GM12878 (cell line): ENCODE results near the gene KCNG1. TPM values are rescaled to one million over a fixed set of nuclear protein-coding genes. Genes with fewer than 3 reads are reported as not detected.

Experiments used
- ATAC-seq: fragments of 200-7000 bp; cut with Tn5 transposase; 3 replicates; pipeline ENCODE4 v1.9.1; 2020; ENCODE audit warnings: mild to moderate bottlenecking, moderate library complexity
- BruUV-seq: library from RNA; stranded (reverse); fragments of 400-500 nt; replicated peaks from 2 replicates; lab custom pipeline; 2021; lab: Mats Ljungman, UMichigan
- CTCF ChIA-PET: fragments of 300-600 bp; sonication (Branson Sonifier 250); formaldehyde crosslinking; extraction: SDS; loops from one replicate; lab custom pipeline; 2021; ENCODE audit warnings: inconsistent platforms; lab: Yijun Ruan, JAX
- POLR2A ChIA-PET: fragments of 350-600 bp; formaldehyde crosslinking; extraction: SDS; loops from one replicate; lab custom pipeline; 2021; ENCODE audit warnings: inconsistent platforms; lab: Charles Lee
- RAD21 ChIA-PET: fragments of 300-600 bp; sonication (Branson Sonifier 250); formaldehyde crosslinking; loops from one replicate; lab custom pipeline; 2023; ENCODE audit warnings: antibody characterized with exemption; ENCODE audit not compliant: unreplicated experiment; lab: Charles Lee
- SMC1A ChIA-PET: fragments of 300-600 bp; sonication (Branson Sonifier 250); formaldehyde crosslinking; loops from one replicate; lab custom pipeline; 2023; ENCODE audit not compliant: unreplicated experiment, uncharacterized antibody; lab: Charles Lee
- DNase-seq: peaks from one replicate; pipeline ENCODE4 v3.0.0-alpha.2; 2011; ENCODE audit warnings: low read depth, low spot score
- FAIRE-seq: peaks from 3 replicates; lab custom pipeline; 2011; peaks lifted over from hg19 to GRCh38; lab: Jason Lieb, UNC
- H2AFZ ChIP-seq: 2 replicates; pipeline ENCODE4 v1.6.0; 2011; ENCODE audit warnings: low read depth, low read length, control low read depth; ENCODE audit not compliant: control insufficient read depth
- H3K27ac ChIP-seq: 2 replicates; pipeline ENCODE4 v1.5.1; 2011; ENCODE audit warnings: control low read depth; ENCODE audit not compliant: control insufficient read depth, insufficient read depth
- H3K27me3 ChIP-seq, 2 experiments: replicated peaks in 1 of 2; 2 replicates each; pipeline versions ENCODE4 v1.6.0 to v1.6.1; 2011; ENCODE audit warnings: low read length in 1 of 2; ENCODE audit not compliant: control insufficient read depth in 2 of 2, insufficient read depth in 2 of 2
- H3K36me3 ChIP-seq, 2 experiments: 2 replicates each; pipeline ENCODE4 v1.5.1; 2011; ENCODE audit warnings: low read length in 1 of 2; ENCODE audit not compliant: control insufficient read depth in 2 of 2, insufficient read depth in 2 of 2
- H3K4me1 ChIP-seq: 2 replicates; pipeline ENCODE4 v1.6.1; 2011; ENCODE audit warnings: mild to moderate bottlenecking, low read length, moderate library complexity, mixed read lengths; ENCODE audit not compliant: control insufficient read depth, insufficient read depth
- H3K4me2 ChIP-seq: 2 replicates; pipeline ENCODE4 v1.6.0; 2011; ENCODE audit warnings: control low read depth; ENCODE audit not compliant: control insufficient read depth, insufficient read depth
- H3K4me3 ChIP-seq: fragments of 200-600 bp; sonication (generic); 2 replicates; pipeline ENCODE4 v1.5.1; 2016
- H3K79me2 ChIP-seq: 2 replicates; pipeline ENCODE4 v1.6.0; 2011; ENCODE audit warnings: low read length; ENCODE audit not compliant: control insufficient read depth, insufficient read depth
- H3K9ac ChIP-seq: 2 replicates; pipeline ENCODE4 v1.8.0; 2011; ENCODE audit warnings: low read length, control low read depth, mixed read lengths; ENCODE audit not compliant: control insufficient read depth, insufficient read depth
- H3K9me3 ChIP-seq: replicated peaks from 3 replicates; pipeline ENCODE4 v1.5.1; 2011; ENCODE audit warnings: mild to moderate bottlenecking, low read length; ENCODE audit not compliant: control insufficient read depth, insufficient read depth
- H4K20me1 ChIP-seq: 2 replicates; pipeline ENCODE4 v1.6.0; 2011; ENCODE audit not compliant: control insufficient read depth, insufficient read depth
- BHLHE40 ChIP-seq, 2 experiments: fragments of 450-650 bp in 1 of 2; IDR thresholded peaks; 2 replicates each; pipeline ENCODE4 v1.6.1; 2011 to 2017; ENCODE audit warnings: low read depth in 2 of 2, borderline replicate concordance in 1 of 2, improper control_type of control experiment in 1 of 2, low read length in 1 of 2, mild to moderate bottlenecking in 1 of 2
- IKZF2 ChIP-seq, 2 experiments: fragments of 450-650 bp; IDR thresholded peaks; 2 replicates each; pipeline ENCODE4 v1.6.1; 2017; ENCODE audit warnings: mild to moderate bottlenecking in 2 of 2, moderate library complexity in 2 of 2
- IRF4 ChIP-seq: IDR thresholded peaks from 2 replicates; pipeline ENCODE4 v1.6.1; 2011; ENCODE audit warnings: low read depth, low read length
- NBN ChIP-seq: fragments of 450-650 bp; IDR thresholded peaks from 2 replicates; pipeline ENCODE4 v1.6.1; 2016
- NRF1 ChIP-seq: conservative IDR thresholded peaks from 2 replicates; pipeline ENCODE4 v1.6.1; 2011; ENCODE audit warnings: mild to moderate bottlenecking, low read depth, low read length, improper control_type of control experiment
- RUNX3 ChIP-seq: IDR thresholded peaks from 2 replicates; pipeline ENCODE4 v1.6.1; 2012; ENCODE audit warnings: low read length, inconsistent platforms
- SIN3A ChIP-seq: IDR thresholded peaks from 2 replicates; pipeline ENCODE4 v1.6.1; 2012; ENCODE audit warnings: low read depth, low read length, improper control_type of control experiment
- SMC3 ChIP-seq: IDR thresholded peaks from 2 replicates; pipeline ENCODE4 v1.6.1; 2011; ENCODE audit warnings: low read length, improper control_type of control experiment, borderline replicate concordance
- SRF ChIP-seq, 2 experiments: IDR thresholded peaks; 2 replicates each; pipeline ENCODE4 v1.6.1; 2011; ENCODE audit warnings: low read depth in 2 of 2, low read length in 2 of 2, mild to moderate bottlenecking in 1 of 2, moderate library complexity in 1 of 2
- TAF1 ChIP-seq: IDR thresholded peaks from 2 replicates; pipeline ENCODE4 v1.6.1; 2011; ENCODE audit warnings: mild to moderate bottlenecking, low read depth, low read length, borderline replicate concordance
- ZNF207 ChIP-seq: fragments of 450-650 bp; IDR thresholded peaks from 2 replicates; pipeline ENCODE4 v1.6.1; 2014; ENCODE audit warnings: antibody characterized with exemption, mild to moderate bottlenecking, borderline replicate concordance
- WGBS: methylation state at CpG from one replicate; pipeline ENCODE4 v1.1.6; 2016; ENCODE audit warnings: low lambda C conversion rate; ENCODE audit not compliant: insufficient replicate concordance, insufficient coverage; ENCODE audit errors: missing lambda C conversion rate; 5-methylcytosine and 5-hydroxymethylcytosine counted together
- in situ Hi-C: fragments of 300-500 bp; cut with MboI; formaldehyde crosslinking; loops from 9 replicates; pipeline ENCODE4 v1.14.3; 2018; ENCODE audit warnings: mixed read lengths
- intact Hi-C: fragments of 100-400 bp; cut with micrococcal nuclease; formaldehyde crosslinking; loops from one replicate; pipeline ENCODE4 v1.14.2; 2022; ENCODE audit not compliant: unreplicated experiment
- polyA plus RNA-seq, 11 experiments: library from polyadenylated mRNA; depleted of rRNA in 4 of 11; unstranded in 6 of 11; stranded (reverse) in 5 of 11; fragments of >200 nt; fragmentation: Nextera tagmentation in 4 of 11; fragmentation: Illumina TruSeq in 1 of 11; extraction: Ambion mirVana in 4 of 11; extraction: Trizol in 1 of 11; gene quantifications; 1 replicate in 1 of 11; 2 replicates in 10 of 11; pipeline versions ENCODE4 v1.2.1 to v1.2.3, GENCODE V29; 2011 to 2016; ENCODE audit warnings: inconsistent platforms in 2 of 11, missing spikeins in 2 of 11, low read depth in 1 of 11
- total RNA-seq, 4 experiments: library from RNA; depleted of rRNA in 3 of 4; stranded (reverse); fragments of >200 nt in 3 of 4; fragmentation: Illumina TruSeq in 1 of 4; extraction: Trizol in 1 of 4; gene quantifications; 2 replicates each; pipeline versions ENCODE4 v1.2.1 to v1.2.3, GENCODE V29; 2013 to 2021
- TF ChIP-seq, protein P1 (sequence below): fragments of 450-650 bp; IDR thresholded peaks from 2 replicates; pipeline ENCODE4 v1.6.1; 2014; ENCODE audit warnings: mild to moderate bottlenecking
- TF ChIP-seq, protein P2 (sequence below): IDR thresholded peaks from 2 replicates; pipeline ENCODE4 v1.6.1; 2011; ENCODE audit warnings: borderline replicate concordance, low read depth, mild to moderate bottlenecking, moderate library complexity, mixed read lengths, low read length; ENCODE audit not compliant: insufficient read depth; ENCODE audit errors: extremely low read length
- TF ChIP-seq, protein P3 (sequence below): fragments of 150-350 bp; IDR thresholded peaks from 2 replicates; pipeline ENCODE4 v1.6.1; 2016; ENCODE audit warnings: low read depth, low read length

KCNG1 gene
- total and polyA plus RNA-seq, 10 of the 15 experiments (the other 5 are each of a cell fraction or from before 2014, with no cell fraction given), result not detected

DNA sequence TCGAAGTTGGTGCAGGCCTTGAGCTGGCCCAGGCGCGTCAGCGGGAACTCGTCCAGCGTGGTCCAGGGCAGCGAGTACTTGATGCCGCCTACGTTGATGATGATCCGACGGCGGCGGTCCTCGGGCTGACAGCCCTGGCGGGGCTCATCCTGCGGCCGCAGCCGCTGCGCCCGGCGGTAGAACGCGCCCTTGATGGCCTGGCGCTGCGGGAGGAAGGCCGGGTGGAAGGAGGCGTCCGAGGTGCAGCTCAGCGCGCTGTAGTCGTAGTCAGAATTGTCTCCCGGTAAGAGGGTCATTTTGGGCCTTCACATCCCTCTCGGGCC, 12.9 kb downstream of the KCNG1 start:
- no peaks in the 10 kb centered on the region for H4K20me1 ChIP-seq
- in situ Hi-C loops, result no loop called here

More for the DNA sequence above, 12.9 kb downstream of the KCNG1 start:
- TF ChIP-seq, protein P1, sequence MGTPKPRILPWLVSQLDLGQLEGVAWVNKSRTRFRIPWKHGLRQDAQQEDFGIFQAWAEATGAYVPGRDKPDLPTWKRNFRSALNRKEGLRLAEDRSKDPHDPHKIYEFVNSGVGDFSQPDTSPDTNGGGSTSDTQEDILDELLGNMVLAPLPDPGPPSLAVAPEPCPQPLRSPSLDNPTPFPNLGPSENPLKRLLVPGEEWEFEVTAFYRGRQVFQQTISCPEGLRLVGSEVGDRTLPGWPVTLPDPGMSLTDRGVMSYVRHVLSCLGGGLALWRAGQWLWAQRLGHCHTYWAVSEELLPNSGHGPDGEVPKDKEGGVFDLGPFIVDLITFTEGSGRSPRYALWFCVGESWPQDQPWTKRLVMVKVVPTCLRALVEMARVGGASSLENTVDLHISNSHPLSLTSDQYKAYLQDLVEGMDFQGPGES, result no peak
- TF ChIP-seq SMC3, result no peak
- TF ChIP-seq, protein P2, sequence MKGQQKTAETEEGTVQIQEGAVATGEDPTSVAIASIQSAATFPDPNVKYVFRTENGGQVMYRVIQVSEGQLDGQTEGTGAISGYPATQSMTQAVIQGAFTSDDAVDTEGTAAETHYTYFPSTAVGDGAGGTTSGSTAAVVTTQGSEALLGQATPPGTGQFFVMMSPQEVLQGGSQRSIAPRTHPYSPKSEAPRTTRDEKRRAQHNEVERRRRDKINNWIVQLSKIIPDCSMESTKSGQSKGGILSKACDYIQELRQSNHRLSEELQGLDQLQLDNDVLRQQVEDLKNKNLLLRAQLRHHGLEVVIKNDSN, result no peak
- no peak for TF ChIP-seq NBN
- no peak for TF ChIP-seq BHLHE40 (IDR thresholded peaks at IDR 0.05; ENCODE audit: borderline replicate concordance in 1 of 2, low read depth in 2 of 2, low read length in 1 of 2)
- TF ChIP-seq ZNF207, result no peak
- no peak for TF ChIP-seq RUNX3
- no peak for TF ChIP-seq SIN3A
- no peak for TF ChIP-seq IRF4
- no peak for TF ChIP-seq NRF1
- TF ChIP-seq SRF (IDR thresholded peaks at IDR 0.05; ENCODE audit: low read depth in 2 of 2, low read length in 2 of 2), result no peak
- TF ChIP-seq TAF1, result no peak
- TF ChIP-seq IKZF2 (IDR thresholded peaks at IDR 0.05), result no peak
- TF ChIP-seq, protein P3, sequence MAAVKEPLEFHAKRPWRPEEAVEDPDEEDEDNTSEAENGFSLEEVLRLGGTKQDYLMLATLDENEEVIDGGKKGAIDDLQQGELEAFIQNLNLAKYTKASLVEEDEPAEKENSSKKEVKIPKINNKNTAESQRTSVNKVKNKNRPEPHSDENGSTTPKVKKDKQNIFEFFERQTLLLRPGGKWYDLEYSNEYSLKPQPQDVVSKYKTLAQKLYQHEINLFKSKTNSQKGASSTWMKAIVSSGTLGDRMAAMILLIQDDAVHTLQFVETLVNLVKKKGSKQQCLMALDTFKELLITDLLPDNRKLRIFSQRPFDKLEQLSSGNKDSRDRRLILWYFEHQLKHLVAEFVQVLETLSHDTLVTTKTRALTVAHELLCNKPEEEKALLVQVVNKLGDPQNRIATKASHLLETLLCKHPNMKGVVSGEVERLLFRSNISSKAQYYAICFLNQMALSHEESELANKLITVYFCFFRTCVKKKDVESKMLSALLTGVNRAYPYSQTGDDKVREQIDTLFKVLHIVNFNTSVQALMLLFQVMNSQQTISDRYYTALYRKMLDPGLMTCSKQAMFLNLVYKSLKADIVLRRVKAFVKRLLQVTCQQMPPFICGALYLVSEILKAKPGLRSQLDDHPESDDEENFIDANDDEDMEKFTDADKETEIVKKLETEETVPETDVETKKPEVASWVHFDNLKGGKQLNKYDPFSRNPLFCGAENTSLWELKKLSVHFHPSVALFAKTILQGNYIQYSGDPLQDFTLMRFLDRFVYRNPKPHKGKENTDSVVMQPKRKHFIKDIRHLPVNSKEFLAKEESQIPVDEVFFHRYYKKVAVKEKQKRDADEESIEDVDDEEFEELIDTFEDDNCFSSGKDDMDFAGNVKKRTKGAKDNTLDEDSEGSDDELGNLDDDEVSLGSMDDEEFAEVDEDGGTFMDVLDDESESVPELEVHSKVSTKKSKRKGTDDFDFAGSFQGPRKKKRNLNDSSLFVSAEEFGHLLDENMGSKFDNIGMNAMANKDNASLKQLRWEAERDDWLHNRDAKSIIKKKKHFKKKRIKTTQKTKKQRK, result no peak
- no TSS peak for BruUV-seq
- ChIA-PET CTCF (interaction anchor here (1.0 kb wide), 1 partner anchor 22 kb away, joined by 3 read pairs; no protein-coding TSS in a partner anchor), RAD21 (no interaction called here), POLR2A (no interaction called here), SMC1A (no interaction called here)
- Histone ChIP-seq H3K4me1 (no peaks in the 10 kb centered on the region), H2AFZ (no peak overlapping the region), H3K27me3 (peaks cover 2 to 3% of the 10 kb centered on the region in 2 experiments; a peak in 1 of 4 replicates), H3K9ac (no peak overlapping the region), H3K4me2 (no peak overlapping the region), H3K79me2 (no peaks in the 10 kb centered on the region), H3K9me3 (no peaks in the 10 kb centered on the region), H3K4me3 (no peak overlapping the region), H3K27ac (no peak overlapping the region), H3K36me3 (no peaks in the 10 kb centered on the region)
- WGBS, result 64% methylated on average over 33 of the region's 33 CpGs
- FAIRE-seq (no peak), DNase-seq (no peak), ATAC-seq (no peak)
- intact Hi-C loops, result no loop called here
